BE2C (cell line): ENCODE measurements around the gene C22orf15.

Experiments used
- DNase-seq: peaks from one replicate; pipeline ENCODE4 v3.0.0-alpha.2; 2020
- H3K27me3 ChIP-seq: fragments of 250-450 bp; sonication (Bioruptor Pico); 2 replicates; pipeline ENCODE4 v1.5.1; 2020; ENCODE audit warnings: mild to moderate bottlenecking
- H3K36me3 ChIP-seq: fragments of 250-450 bp; sonication (Bioruptor Pico); 2 replicates; pipeline ENCODE4 v1.5.1; 2020; ENCODE audit warnings: mild to moderate bottlenecking
- H3K4me1 ChIP-seq: fragments of 250-450 bp; sonication (Bioruptor Pico); 2 replicates; pipeline ENCODE4 v1.5.1; 2020
- H3K4me3 ChIP-seq: 2 replicates; pipeline ENCODE4 v1.5.1; 2011; ENCODE audit warnings: low read depth, low read length
- H3K9me3 ChIP-seq: fragments of 250-450 bp; sonication (Bioruptor Pico); 2 replicates; pipeline ENCODE4 v1.5.1; 2020
- CTCF ChIP-seq: IDR thresholded peaks from 2 replicates; pipeline ENCODE4 v1.5.1; 2012; ENCODE audit warnings: mild to moderate bottlenecking, low read depth, low read length

C22orf15 gene

GRCh38 chr22:23787600-23787896, 24.8 kb downstream of the C22orf15 start:
- H3K36me3 ChIP-seq = peaks cover 2% of the 10 kb centered on the region; the same call in 1 of the 2 replicates
- H3K9me3 ChIP-seq = no peaks in the 10 kb centered on the region
- no peaks in the 10 kb centered on the region for H3K27me3 ChIP-seq
- peaks cover 14% of the 10 kb centered on the region for H3K4me1 ChIP-seq
- H3K4me3 ChIP-seq = peak overlapping the region; percentile 70
- DNase-seq = no peak
- TF ChIP-seq CTCF = no peak

GRCh38 chr22:23787910-23788309, 25.1 kb downstream of the C22orf15 start:
- no peak for TF ChIP-seq CTCF
- Histone ChIP-seq H3K27me3 (no peaks in the 10 kb centered on the region), H3K4me3 (peak overlapping the region; percentile 70), H3K9me3 (no peaks in the 10 kb centered on the region), H3K36me3 (peaks cover 5% of the 10 kb centered on the region; the same call in 1 of the 2 replicates), H3K4me1 (peaks cover 14% of the 10 kb centered on the region)
- no peak for DNase-seq

GRCh38 chr22:23789121-23789520, 26.3 kb downstream of the C22orf15 start:
- Histone ChIP-seq H3K9me3 (no peaks in the 10 kb centered on the region), H3K4me1 (peaks cover 14% of the 10 kb centered on the region), H3K27me3 (no peaks in the 10 kb centered on the region), H3K4me3 (no peak overlapping the region), H3K36me3 (peaks cover 16% of the 10 kb centered on the region)
- TF ChIP-seq CTCF = no peak
- no peak for DNase-seq

GRCh38 chr22:23789638-23790037, 26.8 kb downstream of the C22orf15 start:
- Histone ChIP-seq H3K36me3 (peaks cover 22% of the 10 kb centered on the region), H3K9me3 (no peaks in the 10 kb centered on the region), H3K4me1 (peaks cover 14% of the 10 kb centered on the region), H3K4me3 (no peak overlapping the region), H3K27me3 (no peaks in the 10 kb centered on the region)
- TF ChIP-seq CTCF = peak; percentile 31; the same call in 1 of the 2 replicates
- DNase-seq = peak; percentile 57

- no peak overlapping the region for H3K4me3 ChIP-seq
- H3K4me1 ChIP-seq = peaks cover 14% of the 10 kb centered on the region
- no peak for TF ChIP-seq CTCF
- H3K9me3 ChIP-seq = no peaks in the 10 kb centered on the region
- no peaks in the 10 kb centered on the region for H3K27me3 ChIP-seq
- H3K36me3 ChIP-seq = peaks cover 30% of the 10 kb centered on the region
- peak; percentile 53 for DNase-seq
Measured at GRCh38 chr22:23790819-23791737, 28.3 kb downstream of the C22orf15 start.
